HepG2 (cell line): Measurements from ENCODE around the gene HSP90AB1. TPM values are rescaled to one million over a fixed set of nuclear protein-coding genes. Genes with fewer than 3 reads are reported as not detected.

Experiments
- KLF16 ChIP-seq, 2 experiments: sonication (generic) in 1 of 2; formaldehyde crosslinking in 1 of 2; IDR thresholded peaks; 2 replicates each; pipeline versions ENCODE4 v1.6.1 to v1.8.0; 2016 to 2023; ENCODE audit warnings: missing genetic modification reagents in 2 of 2, missing compliant biosample characterization in 1 of 2
- MIER3 ChIP-seq: IDR thresholded peaks from 2 replicates; pipeline ENCODE4 v1.6.1; 2016; ENCODE audit warnings: missing compliant biosample characterization, borderline replicate concordance
- SALL2 ChIP-seq: sonication (generic); formaldehyde crosslinking; IDR thresholded peaks from 2 replicates; pipeline ENCODE4 v1.8.1; 2023; ENCODE audit warnings: mild to moderate bottlenecking, missing genetic modification reagents, inconsistent platforms
- SKI ChIP-seq: fragments of 450-650 bp; IDR thresholded peaks from one replicate; pipeline ENCODE4 v1.6.1; 2018; ENCODE audit warnings: mild to moderate bottlenecking; ENCODE audit not compliant: partially characterized antibody
- XRCC5 ChIP-seq: fragments of 200-400 bp; formaldehyde crosslinking; optimal IDR thresholded peaks from 2 replicates; pipeline ENCODE3; 2017; ENCODE audit warnings: mild to moderate bottlenecking, low read length
- YY1 ChIP-seq: IDR thresholded peaks from 2 replicates; pipeline ENCODE4 v1.6.1; 2011; ENCODE audit warnings: low read length, low read depth, moderate library complexity, mild to moderate bottlenecking; ENCODE audit not compliant: insufficient read depth, insufficient replicate concordance
- ZNF530 ChIP-seq: sonication (generic); formaldehyde crosslinking; IDR thresholded peaks from 2 replicates; pipeline ENCODE4 v1.5.0; 2020; ENCODE audit warnings: low read depth, mild to moderate bottlenecking, missing genetic modification reagents
- ZNF747 ChIP-seq: sonication (generic); formaldehyde crosslinking; IDR thresholded peaks from 2 replicates; pipeline ENCODE4 v1.8.1; 2023; ENCODE audit warnings: missing genetic modification reagents, mild to moderate bottlenecking, borderline replicate concordance
- ZNF839 ChIP-seq: sonication (generic); formaldehyde crosslinking; IDR thresholded peaks from 2 replicates; pipeline ENCODE4 v1.4.0; 2020; ENCODE audit warnings: missing genetic modification reagents, mild to moderate bottlenecking, borderline replicate concordance
- polyA plus RNA-seq, 8 experiments: library from polyadenylated mRNA; depleted of rRNA in 3 of 8; stranded (reverse) in 7 of 8; unstranded in 1 of 8; fragments of >200 nt; fragmentation: Illumina TruSeq in 4 of 8; extraction: Trizol in 4 of 8; gene quantifications; 2 replicates each; pipeline versions ENCODE4 v1.2.1 to v1.2.3, GENCODE V29; 2011 to 2016; ENCODE audit warnings: low read depth in 4 of 8, missing spikeins in 1 of 8, mixed read lengths in 1 of 8; ENCODE audit not compliant: insufficient read depth in 1 of 8
- total RNA-seq, 5 experiments: library from RNA; depleted of rRNA; stranded (reverse); fragments of >200 nt; fragmentation: Illumina TruSeq; extraction: Trizol; gene quantifications; 2 replicates each; pipeline ENCODE4 v1.2.3, GENCODE V29; 2016; ENCODE audit warnings: low read depth in 1 of 5
- TF ChIP-seq, protein P1 (sequence below): sonication (generic); formaldehyde crosslinking; IDR thresholded peaks from 2 replicates; pipeline ENCODE4 v1.5.0; 2020; ENCODE audit warnings: mild to moderate bottlenecking, missing genetic modification reagents, borderline replicate concordance
- TF ChIP-seq, protein P2 (sequence below): sonication (generic); formaldehyde crosslinking; IDR thresholded peaks from 2 replicates; pipeline ENCODE4 v1.4.0; 2020; ENCODE audit warnings: missing genetic modification reagents
- TF ChIP-seq, protein P3 (sequence below): IDR thresholded peaks from 2 replicates; pipeline ENCODE4 v1.6.1; 2016; ENCODE audit warnings: mild to moderate bottlenecking
- TF ChIP-seq, protein P4 (sequence below): IDR thresholded peaks from 2 replicates; pipeline ENCODE4 v1.6.1; 2016

The HSP90AB1 gene
- total and polyA plus RNA-seq, 2 of the 13 experiments (the other 11 are each of a cell fraction or from before 2014, with no cell fraction given): 1,325 to 1,472 TPM

DNA sequence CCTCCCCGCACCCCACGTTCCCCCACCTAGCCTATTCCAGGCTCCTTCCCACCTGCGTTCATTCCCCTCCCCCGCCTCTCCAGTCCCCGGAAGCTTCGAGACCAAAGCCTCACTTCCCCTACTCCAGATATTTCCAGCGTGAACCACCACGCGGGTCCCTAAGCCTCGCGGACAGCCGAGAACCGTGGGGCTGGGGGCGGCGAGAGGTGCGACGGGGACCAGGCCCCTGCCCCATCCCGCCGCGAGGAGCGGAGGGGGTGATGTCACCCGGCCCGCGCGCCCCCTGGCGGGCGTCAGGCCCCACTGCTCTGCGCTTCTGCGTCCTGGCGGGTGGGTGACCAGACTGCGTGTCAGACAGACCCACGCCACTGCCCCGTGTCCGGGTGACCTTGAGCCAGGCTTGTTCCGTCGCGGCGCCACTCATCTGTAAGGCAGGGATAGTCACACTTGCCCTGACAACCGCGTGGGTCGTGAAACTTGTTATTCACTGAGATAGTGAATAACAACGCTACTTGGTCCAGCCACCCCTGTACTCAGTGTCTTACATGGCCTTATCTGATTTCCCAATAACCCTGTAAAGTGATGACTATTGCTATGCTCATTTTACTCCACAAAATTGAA, 9.0 kb upstream of the HSP90AB1 start (continued):
- TF ChIP-seq, protein P1, sequence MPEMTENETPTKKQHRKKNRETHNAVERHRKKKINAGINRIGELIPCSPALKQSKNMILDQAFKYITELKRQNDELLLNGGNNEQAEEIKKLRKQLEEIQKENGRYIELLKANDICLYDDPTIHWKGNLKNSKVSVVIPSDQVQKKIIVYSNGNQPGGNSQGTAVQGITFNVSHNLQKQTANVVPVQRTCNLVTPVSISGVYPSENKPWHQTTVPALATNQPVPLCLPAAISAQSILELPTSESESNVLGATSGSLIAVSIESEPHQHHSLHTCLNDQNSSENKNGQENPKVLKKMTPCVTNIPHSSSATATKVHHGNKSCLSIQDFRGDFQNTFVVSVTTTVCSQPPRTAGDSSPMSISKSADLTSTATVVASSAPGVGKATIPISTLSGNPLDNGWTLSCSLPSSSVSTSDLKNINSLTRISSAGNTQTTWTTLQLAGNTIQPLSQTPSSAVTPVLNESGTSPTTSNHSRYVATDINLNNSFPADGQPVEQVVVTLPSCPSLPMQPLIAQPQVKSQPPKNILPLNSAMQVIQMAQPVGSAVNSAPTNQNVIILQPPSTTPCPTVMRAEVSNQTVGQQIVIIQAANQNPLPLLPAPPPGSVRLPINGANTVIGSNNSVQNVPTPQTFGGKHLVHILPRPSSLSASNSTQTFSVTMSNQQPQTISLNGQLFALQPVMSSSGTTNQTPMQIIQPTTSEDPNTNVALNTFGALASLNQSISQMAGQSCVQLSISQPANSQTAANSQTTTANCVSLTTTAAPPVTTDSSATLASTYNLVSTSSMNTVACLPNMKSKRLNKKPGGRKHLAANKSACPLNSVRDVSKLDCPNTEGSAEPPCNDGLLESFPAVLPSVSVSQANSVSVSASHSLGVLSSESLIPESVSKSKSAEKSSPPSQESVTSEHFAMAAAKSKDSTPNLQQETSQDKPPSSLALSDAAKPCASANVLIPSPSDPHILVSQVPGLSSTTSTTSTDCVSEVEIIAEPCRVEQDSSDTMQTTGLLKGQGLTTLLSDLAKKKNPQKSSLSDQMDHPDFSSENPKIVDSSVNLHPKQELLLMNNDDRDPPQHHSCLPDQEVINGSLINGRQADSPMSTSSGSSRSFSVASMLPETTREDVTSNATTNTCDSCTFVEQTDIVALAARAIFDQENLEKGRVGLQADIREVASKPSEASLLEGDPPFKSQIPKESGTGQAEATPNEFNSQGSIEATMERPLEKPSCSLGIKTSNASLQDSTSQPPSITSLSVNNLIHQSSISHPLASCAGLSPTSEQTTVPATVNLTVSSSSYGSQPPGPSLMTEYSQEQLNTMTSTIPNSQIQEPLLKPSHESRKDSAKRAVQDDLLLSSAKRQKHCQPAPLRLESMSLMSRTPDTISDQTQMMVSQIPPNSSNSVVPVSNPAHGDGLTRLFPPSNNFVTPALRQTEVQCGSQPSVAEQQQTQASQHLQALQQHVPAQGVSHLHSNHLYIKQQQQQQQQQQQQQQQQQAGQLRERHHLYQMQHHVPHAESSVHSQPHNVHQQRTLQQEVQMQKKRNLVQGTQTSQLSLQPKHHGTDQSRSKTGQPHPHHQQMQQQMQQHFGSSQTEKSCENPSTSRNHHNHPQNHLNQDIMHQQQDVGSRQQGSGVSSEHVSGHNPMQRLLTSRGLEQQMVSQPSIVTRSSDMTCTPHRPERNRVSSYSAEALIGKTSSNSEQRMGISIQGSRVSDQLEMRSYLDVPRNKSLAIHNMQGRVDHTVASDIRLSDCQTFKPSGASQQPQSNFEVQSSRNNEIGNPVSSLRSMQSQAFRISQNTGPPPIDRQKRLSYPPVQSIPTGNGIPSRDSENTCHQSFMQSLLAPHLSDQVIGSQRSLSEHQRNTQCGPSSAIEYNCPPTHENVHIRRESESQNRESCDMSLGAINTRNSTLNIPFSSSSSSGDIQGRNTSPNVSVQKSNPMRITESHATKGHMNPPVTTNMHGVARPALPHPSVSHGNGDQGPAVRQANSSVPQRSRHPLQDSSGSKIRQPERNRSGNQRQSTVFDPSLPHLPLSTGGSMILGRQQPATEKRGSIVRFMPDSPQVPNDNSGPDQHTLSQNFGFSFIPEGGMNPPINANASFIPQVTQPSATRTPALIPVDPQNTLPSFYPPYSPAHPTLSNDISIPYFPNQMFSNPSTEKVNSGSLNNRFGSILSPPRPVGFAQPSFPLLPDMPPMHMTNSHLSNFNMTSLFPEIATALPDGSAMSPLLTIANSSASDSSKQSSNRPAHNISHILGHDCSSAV (CRISPR knock-in tag): peak; percentile 70; the same call in 1 of the 2 replicates
- TF ChIP-seq ZNF530 (CRISPR knock-in tag) (no peak), ZNF747 (CRISPR knock-in tag) (peak; percentile 51; the same call in 1 of the 2 replicates), SKI (peak; percentile 61), ZNF839 (CRISPR knock-in tag) (peak; percentile 56; the same call in 1 of the 2 replicates), KLF16 (CRISPR knock-in tag; IDR thresholded peaks at IDR 0.05) (peak in 1 of 2 experiments; percentile 29; a peak in 1 of 4 replicates), MIER3 (CRISPR knock-in tag) (0 out of 2 replicates have a peak, but pooled peaks have one; percentile 6), SALL2 (CRISPR knock-in tag) (peak; percentile 94), XRCC5 (peak; percentile 90), YY1 (peak; percentile 69)
- TF ChIP-seq, protein P2, sequence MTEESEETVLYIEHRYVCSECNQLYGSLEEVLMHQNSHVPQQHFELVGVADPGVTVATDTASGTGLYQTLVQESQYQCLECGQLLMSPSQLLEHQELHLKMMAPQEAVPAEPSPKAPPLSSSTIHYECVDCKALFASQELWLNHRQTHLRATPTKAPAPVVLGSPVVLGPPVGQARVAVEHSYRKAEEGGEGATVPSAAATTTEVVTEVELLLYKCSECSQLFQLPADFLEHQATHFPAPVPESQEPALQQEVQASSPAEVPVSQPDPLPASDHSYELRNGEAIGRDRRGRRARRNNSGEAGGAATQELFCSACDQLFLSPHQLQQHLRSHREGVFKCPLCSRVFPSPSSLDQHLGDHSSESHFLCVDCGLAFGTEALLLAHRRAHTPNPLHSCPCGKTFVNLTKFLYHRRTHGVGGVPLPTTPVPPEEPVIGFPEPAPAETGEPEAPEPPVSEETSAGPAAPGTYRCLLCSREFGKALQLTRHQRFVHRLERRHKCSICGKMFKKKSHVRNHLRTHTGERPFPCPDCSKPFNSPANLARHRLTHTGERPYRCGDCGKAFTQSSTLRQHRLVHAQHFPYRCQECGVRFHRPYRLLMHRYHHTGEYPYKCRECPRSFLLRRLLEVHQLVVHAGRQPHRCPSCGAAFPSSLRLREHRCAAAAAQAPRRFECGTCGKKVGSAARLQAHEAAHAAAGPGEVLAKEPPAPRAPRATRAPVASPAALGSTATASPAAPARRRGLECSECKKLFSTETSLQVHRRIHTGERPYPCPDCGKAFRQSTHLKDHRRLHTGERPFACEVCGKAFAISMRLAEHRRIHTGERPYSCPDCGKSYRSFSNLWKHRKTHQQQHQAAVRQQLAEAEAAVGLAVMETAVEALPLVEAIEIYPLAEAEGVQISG (CRISPR knock-in tag): peak; percentile 67; the same call in 1 of the 2 replicates
- TF ChIP-seq, protein P3, sequence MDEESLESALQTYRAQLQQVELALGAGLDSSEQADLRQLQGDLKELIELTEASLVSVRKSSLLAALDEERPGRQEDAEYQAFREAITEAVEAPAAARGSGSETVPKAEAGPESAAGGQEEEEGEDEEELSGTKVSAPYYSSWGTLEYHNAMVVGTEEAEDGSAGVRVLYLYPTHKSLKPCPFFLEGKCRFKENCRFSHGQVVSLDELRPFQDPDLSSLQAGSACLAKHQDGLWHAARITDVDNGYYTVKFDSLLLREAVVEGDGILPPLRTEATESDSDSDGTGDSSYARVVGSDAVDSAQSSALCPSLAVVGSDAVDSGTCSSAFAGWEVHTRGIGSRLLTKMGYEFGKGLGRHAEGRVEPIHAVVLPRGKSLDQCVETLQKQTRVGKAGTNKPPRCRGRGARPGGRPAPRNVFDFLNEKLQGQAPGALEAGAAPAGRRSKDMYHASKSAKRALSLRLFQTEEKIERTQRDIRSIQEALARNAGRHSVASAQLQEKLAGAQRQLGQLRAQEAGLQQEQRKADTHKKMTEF (CRISPR knock-in tag): peak; percentile 90
- TF ChIP-seq, protein P4, sequence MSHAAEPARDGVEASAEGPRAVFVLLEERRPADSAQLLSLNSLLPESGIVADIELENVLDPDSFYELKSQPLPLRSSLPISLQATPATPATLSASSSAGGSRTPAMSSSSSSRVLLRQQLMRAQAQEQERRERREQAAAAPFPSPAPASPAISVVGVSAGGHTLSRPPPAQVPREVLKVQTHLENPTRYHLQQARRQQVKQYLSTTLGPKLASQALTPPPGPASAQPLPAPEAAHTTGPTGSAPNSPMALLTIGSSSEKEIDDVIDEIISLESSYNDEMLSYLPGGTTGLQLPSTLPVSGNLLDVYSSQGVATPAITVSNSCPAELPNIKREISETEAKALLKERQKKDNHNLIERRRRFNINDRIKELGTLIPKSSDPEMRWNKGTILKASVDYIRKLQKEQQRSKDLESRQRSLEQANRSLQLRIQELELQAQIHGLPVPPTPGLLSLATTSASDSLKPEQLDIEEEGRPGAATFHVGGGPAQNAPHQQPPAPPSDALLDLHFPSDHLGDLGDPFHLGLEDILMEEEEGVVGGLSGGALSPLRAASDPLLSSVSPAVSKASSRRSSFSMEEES (CRISPR knock-in tag): 0 out of 2 replicates have a peak, but pooled peaks have one; percentile 15
